Omental fat pad (tissue), 4 donors: Measurements from ENCODE around the gene ABCB9. TPM values are rescaled to one million over a fixed set of nuclear protein-coding genes. Genes with fewer than 3 reads are reported as not detected.

Source experiments
- ATAC-seq: fragments of 150-250 bp; one replicate; pipeline ENCODE4 v1.9.1; 2016; ENCODE audit warnings: mild to moderate bottlenecking, moderate library complexity; ENCODE audit not compliant: low FRiP score
- DNase-seq: peaks from one replicate; pipeline ENCODE4 v3.0.0-alpha.2; 2019; ENCODE audit warnings: low spot score
- total RNA-seq, 4 donors: library from RNA; depleted of rRNA; stranded (reverse); fragments of >200 nt; gene quantifications; one replicate each; pipeline ENCODE4 v1.1.0, GENCODE V29; 2016
- TF ChIP-seq, protein P1 (sequence below), 3 donors: fragments of 450-650 bp; IDR thresholded peaks; one replicate each; pipeline ENCODE4 v1.5.1; 2016 to 2017; ENCODE audit warnings: antibody characterized with exemption in 3 of 3, mild to moderate bottlenecking in 3 of 3, moderate library complexity in 2 of 3

The ABCB9 gene
- total RNA-seq, 4 donors from 2014 or later = 1.3 to 4.7 (median 2.7) TPM

- TF ChIP-seq, protein P1, sequence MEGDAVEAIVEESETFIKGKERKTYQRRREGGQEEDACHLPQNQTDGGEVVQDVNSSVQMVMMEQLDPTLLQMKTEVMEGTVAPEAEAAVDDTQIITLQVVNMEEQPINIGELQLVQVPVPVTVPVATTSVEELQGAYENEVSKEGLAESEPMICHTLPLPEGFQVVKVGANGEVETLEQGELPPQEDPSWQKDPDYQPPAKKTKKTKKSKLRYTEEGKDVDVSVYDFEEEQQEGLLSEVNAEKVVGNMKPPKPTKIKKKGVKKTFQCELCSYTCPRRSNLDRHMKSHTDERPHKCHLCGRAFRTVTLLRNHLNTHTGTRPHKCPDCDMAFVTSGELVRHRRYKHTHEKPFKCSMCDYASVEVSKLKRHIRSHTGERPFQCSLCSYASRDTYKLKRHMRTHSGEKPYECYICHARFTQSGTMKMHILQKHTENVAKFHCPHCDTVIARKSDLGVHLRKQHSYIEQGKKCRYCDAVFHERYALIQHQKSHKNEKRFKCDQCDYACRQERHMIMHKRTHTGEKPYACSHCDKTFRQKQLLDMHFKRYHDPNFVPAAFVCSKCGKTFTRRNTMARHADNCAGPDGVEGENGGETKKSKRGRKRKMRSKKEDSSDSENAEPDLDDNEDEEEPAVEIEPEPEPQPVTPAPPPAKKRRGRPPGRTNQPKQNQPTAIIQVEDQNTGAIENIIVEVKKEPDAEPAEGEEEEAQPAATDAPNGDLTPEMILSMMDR (IDR thresholded peaks at IDR 0.05) = no peak
- DNase-seq = no peak
- no peak for ATAC-seq
Measured at GRCh38 chr12:122966743-122967550, 684 bp upstream of the ABCB9 start.

GRCh38 chr12:122965321-122965751 is 927 bp downstream of the ABCB9 start:
- DNase-seq (no peak), ATAC-seq (no peak)
- TF ChIP-seq, protein P1 (IDR thresholded peaks at IDR 0.05) = no peak

DNA sequence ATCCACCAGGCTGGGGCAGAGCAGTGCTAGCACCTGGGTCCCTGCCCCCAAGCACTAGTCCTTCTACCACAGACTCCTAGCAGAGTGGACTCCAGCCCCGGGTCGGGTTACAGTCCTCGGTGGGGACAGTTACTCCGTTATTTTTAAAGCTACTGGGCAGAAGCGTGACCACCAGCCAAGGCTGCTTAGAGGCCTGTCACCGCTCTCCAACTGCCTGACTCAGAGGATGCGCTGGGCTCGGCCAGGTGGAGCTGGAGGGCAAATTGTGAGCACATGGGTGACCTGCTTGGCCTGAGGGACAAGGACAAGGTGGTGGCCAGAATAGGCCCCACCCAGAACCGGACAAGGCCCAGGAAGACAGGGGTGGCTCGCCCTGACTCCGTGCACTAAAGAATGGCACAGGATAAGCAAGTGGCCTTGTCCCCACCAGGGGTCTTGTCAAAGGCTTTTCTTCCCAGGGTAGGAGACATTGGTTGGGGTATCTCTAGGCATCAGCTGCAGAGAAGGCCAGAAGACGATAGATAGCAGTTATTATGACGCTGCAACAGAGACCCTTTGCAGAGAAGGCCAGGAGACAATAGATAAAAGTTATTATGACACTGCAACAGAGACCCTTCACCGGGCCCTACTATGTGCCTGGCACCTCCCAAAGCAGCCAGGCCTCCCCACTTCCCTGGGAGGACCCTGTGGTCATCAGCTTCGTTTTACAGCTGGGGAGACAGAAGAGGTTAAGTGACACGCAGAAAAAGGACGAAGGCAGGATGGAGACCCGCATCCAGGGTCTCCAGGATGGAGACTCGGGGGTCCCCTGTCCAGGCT is 1.6 kb downstream of the ABCB9 start:
- no peak for DNase-seq
- no peak for ATAC-seq
- TF ChIP-seq, protein P1 (IDR thresholded peaks at IDR 0.05) = no peak

DNA sequence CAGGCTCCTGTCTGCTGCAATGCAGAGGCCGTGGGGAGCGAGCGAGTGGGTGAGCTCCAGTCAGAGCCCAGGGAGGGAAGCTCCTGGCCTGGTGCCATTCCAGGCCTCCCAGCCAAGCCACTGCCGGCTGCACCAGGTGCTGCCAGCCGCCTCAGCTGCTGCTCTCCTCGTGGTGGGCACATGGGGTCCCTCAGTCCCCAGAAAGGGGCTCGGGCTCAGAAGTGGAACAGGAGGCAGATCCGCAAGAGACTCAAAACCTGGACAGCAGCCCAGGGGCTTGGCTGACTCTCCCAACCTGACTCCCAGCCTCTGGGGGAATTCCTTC is 2.4 kb downstream of the ABCB9 start:
- no peak for DNase-seq
- ATAC-seq = peak; percentile 38
- TF ChIP-seq, protein P1 (IDR thresholded peaks at IDR 0.05) = no peak

- DNase-seq = no peak
- ATAC-seq = no peak
- TF ChIP-seq, protein P1 (IDR thresholded peaks at IDR 0.05) = no peak
Measured at GRCh38 chr12:122961531-122962329, 4.5 kb downstream of the ABCB9 start.

- TF ChIP-seq, protein P1 (IDR thresholded peaks at IDR 0.05) = no peak
- no peak for ATAC-seq
- DNase-seq = no peak
Measured at GRCh38 chr12:122960193-122960569, 6.1 kb downstream of the ABCB9 start.
